NCI-H1105 (cell line): ENCODE results near the gene ADAMTS20.
A peak's percentile ranks its signal among the peaks of the same experiment; 100 is the strongest.
"Not testable (repeated sequence)": the region's sequence is repeated elsewhere in the genome, so short reads cannot be mapped to it uniquely, and the experiment has no call there.

Experiments
- DNase-seq: peaks from one replicate; lab custom pipeline; 2025; lab: John Stamatoyannopoulos, UW

Gene ADAMTS20, protein sequence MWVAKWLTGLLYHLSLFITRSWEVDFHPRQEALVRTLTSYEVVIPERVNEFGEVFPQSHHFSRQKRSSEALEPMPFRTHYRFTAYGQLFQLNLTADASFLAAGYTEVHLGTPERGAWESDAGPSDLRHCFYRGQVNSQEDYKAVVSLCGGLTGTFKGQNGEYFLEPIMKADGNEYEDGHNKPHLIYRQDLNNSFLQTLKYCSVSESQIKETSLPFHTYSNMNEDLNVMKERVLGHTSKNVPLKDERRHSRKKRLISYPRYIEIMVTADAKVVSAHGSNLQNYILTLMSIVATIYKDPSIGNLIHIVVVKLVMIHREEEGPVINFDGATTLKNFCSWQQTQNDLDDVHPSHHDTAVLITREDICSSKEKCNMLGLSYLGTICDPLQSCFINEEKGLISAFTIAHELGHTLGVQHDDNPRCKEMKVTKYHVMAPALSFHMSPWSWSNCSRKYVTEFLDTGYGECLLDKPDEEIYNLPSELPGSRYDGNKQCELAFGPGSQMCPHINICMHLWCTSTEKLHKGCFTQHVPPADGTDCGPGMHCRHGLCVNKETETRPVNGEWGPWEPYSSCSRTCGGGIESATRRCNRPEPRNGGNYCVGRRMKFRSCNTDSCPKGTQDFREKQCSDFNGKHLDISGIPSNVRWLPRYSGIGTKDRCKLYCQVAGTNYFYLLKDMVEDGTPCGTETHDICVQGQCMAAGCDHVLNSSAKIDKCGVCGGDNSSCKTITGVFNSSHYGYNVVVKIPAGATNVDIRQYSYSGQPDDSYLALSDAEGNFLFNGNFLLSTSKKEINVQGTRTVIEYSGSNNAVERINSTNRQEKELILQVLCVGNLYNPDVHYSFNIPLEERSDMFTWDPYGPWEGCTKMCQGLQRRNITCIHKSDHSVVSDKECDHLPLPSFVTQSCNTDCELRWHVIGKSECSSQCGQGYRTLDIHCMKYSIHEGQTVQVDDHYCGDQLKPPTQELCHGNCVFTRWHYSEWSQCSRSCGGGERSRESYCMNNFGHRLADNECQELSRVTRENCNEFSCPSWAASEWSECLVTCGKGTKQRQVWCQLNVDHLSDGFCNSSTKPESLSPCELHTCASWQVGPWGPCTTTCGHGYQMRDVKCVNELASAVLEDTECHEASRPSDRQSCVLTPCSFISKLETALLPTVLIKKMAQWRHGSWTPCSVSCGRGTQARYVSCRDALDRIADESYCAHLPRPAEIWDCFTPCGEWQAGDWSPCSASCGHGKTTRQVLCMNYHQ (N-terminal part only)

DNA sequence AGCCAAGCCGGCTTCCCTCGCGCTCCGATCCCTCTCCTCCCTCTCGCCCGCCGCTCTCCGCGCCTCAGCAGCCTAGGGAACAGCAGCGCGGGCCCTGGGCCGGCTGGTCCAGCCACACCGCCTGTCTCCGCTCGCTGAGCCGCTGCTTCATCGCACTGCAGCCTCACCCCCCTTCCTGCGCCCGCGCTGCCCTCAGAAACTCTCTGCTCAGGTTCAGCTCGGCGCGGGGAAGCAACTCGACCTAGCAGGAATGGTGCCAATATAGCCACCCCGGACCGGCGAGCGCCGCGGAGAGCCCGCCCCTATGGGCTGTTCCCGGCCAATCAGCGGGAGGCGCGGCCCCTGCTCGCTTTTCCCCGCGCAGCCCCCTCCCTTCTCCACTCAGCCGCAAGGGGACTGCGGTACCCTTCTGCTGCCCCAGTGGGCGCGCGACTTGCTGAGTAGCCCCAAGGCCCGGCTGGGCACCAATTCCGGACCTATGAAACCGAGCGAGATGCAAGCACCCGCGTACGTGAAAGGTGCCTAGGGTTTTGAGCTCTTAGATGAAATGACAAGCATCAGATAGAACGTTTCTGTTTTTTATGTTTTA is at the start of gene ADAMTS20:
Gene ADAMTS20 (minus strand): TSS at position 233 of the 589 bp plus-strand sequence. CDS start 282 bp downstream, outside the sequence.
- DNase-seq = no peak

DNA sequence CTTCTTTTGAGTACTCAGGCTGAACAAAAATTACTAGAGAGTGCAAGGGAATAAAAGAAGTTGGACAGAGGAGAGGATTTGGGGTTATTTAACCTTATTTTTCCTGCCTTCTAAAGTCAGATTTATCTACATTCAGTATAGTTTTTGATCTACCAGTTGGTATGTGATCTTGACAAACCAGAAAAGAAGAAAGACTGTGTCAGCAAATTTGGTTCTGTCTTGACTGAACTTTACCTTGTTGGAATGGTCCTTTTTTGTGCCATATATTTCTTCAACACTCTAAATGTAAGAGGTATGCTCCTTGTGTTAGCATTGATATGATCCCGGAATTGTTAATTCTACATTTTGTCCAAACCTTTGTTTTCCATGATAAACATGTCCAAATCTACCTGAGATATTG is 47.7 kb upstream of the ADAMTS20 start:
- DNase-seq = no peak

DNA sequence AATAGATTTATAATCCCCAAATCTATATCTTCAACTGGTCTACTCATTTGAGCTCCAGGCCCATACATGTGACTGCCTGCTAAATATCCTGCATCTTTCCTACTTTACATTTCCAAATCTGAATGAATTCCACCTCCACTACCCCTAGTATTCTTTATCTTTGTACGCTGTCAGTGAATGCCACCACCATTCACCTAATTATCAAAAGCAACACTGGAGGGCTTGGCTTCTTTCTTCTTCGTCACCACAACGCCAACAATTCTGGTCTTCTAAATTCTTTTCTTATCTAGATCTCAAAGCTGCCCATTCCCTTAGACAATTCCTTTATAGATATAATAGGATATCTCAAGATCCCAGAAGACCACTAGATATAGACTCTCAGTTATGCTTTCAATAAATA is 47.1 kb upstream of the ADAMTS20 start:
- no peak for DNase-seq

DNA sequence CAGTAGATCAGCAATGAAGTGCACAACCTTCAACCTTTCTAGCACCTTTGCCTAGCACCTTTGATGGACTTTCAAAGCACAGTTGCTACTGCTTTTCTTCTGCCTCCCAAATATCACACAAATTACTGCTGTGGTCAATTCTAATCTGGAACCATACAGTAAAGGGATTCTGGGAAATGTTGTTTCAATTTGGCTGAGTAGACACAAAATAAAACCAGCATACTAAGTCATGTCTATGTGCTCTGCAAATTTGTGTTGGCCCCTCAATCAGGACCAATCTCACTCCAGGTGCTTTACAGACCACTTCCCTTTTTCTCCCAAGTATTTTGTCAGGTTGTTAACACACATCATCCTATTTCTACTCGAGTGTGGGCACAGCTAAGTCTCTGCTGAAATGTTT is 38.3 kb upstream of the ADAMTS20 start:
- DNase-seq = no peak

DNA sequence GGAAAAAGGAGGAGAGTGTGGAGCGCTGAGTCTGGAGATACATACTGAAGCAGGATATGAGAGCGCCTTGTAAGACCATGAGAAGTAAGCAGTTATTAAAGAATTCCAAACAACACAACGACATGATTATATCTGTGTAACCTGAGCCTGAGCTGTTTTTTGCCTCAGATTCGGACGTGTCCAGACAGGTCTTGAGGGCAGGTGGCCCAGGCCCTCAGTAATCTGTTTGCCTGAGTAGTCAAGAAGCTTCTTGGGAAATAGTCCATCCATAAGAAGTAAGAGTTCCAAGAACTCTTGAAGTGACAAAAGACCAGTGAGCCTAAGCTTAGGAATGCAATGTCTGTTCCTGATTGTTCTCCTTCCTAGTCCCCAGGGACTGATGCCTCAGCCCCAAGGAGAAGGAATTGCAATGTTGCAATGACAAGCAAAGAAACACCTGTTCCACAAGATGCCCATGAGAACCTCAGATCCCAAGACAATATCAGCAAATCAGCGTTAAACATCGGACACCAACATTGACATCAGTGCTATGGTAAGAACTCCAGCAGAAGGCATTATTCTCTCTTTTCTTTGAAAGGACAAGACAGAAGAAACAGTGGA is 34.7 kb upstream of the ADAMTS20 start:
- peak; percentile 39 for DNase-seq

DNA sequence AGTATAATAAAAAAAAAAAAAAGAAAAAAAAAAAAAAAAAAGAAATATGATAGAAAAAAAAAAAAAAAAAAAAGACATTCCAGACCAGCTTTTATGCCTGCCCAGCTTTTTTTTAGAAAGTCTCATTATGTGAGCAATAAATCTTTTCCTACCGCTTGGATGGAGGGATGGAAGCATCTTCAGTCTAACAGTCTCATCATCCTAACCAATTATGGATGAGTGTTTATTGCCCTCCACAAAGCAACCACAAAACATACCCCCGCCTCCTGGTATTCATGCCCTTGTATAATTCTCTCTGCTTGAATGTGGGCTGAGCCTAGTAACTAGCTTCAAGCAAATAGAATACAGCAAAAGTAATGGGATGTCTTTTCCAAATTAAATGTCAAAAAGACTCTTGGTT is 33.7 kb upstream of the ADAMTS20 start:
- DNase-seq = no peak

DNA sequence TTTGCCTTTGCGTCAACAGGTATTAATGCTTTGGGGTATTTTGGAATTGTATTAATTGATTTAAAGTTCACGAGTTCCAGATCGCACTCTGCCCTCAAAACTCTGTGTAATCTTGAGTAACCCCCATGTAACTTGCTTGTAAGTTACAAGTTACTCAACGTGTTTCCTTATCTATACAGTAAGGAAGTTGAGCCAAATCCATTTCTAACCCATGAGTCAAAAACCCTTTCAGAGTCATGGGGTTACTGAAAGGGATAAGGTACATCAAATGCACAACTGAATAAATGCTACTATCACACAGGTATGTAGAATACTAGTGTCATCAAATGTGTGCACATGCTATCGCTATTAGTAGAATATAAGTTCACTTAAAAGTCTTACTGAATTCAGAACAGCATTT is 28.6 kb upstream of the ADAMTS20 start:
- DNase-seq = no peak

DNA sequence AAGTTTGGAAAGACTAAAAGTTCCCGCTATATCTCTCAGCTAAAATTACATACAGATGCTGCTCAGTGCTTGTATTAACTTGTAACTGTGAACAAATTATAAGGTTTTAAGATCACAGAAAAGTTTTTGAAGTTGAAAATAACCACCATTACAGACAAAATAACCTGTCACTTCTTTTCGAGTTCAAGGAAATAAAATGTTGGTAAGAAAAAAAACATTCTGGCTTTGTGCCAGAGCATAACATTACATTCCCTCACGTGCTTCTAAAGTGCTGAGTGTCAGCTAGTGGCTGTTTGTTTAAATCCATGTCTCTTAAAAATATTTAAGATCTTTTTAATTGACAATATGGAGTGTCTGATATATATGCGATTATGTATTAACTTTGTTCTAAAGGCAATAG is 27.2 kb upstream of the ADAMTS20 start:
- DNase-seq = no peak

DNA sequence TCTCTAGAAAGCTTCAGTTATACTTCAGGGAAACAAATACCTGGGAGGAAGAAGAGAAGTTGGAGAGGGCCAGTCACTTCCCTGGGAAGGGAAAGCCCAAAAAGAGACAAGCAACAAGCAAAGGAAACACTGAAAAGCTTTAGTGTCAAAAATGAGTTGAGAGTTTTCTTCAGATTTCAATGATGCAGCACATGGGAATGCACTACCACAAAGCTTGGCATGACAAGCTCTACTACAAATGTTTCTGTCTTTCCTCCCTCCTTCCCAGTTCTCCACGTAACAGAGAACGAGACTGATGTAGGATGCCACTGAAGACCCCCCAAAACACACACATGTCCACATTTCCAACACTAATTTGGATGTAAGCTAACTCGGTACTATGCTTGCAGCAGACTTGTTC is 26.8 kb upstream of the ADAMTS20 start:
- no peak for DNase-seq

DNA sequence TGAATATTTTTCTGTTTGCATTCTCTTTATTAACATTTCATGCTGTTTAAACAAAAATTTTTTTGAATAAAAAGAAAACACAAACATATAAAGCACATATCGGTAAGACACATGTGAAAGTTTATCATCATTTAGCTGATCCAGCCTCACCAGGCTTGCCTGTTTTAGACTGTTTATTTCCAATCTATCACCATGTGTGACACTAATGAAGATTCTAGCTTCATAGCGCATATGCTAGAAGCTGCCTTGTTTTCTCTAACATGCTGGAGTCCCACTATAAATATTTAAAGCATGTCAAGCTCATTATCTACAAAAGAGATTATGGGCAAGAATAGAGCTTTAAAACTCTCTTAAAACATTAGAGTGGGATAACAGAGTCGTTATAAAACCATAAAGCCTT is 25.4 kb upstream of the ADAMTS20 start:
- DNase-seq = no peak

DNA sequence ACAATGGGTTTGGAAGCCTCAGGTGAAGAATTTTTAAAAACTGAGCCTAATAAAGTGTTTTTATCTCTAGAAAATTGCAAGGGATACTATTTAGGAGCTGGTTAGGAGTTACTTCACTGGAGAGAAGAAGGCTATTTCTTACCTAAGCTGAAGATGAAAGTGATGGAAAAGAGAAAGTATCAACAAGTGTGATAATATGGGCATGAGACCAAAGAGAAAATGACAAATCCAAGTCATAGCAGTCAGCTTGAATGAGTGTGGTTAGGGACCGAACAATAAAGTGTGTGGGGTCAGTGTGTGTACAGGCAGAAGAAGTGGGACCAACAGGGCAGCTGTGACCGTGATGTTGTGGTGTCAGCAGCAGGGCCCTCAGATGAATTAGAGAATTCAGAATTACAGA is 24.2 kb upstream of the ADAMTS20 start:
- DNase-seq = no peak

DNA sequence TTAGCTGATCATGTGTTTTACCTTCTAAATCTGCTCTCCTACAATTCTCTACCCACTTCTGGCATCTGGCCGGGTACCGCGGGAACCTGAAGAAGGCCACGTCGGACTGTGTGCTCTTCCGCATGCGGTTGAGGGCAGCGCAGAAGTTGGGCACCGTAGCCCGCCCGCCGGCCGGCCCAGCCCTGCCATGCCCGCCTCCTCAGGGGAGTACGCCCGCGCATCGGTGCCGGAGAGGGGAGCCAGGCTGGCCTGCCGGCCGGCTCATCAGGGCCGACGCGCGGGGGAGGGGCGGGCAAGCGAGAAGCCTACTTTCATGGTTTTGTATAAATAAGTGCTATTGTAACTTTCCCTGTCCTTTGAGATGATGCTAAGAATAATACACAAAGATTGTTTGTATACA is 19.9 kb upstream of the ADAMTS20 start:
- DNase-seq = no peak

DNA sequence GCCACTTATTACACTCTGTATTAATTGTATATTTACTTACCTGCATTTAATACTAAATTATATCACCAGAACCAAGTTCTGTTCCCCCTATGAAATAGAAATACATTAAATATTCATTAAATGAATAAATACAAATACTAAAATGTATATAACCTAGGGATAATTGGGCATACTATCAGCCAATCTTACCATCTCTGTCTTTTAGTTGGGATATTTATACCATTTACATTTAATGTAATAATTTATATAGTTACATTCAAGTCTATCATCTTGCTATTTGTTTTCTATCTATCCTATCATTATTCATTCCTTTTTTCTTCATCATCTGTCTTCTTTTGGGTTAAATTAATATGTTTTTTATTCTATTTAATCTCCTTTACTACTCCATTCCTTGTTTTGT is 4.1 kb upstream of the ADAMTS20 start:
- DNase-seq = no peak

DNA sequence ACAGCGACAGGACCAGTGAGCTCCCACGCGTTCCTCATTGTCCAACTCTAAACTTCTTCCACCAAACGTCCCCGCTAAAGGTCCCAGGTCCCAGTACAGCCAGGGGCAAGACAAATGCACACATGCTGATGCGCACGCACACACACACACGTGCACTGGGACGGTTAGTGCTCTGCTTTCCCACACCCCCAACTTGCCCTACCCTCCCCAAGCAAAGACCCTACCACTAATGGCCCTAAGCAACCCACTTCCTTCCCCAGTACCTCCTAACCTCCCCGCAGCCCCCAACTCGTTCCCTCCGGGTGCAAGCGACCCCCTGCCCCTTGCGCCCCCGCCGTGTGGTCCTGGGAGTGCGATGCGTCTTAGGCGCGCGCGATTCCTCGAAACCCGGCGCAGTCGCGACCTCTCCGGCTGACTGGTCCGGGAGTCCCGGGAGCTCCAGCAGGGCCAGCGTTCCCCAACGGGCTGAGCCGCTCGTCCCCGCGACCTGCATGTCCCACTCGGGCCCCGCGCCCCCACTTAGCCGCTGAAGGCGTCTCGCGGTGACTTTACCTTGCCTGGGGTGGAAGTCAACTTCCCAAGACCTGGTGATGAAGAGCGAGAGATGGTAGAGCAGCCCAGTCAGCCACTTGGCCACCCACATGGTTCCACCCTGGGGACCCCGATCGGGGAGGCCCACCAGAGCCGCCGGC is 578 bp downstream of the ADAMTS20 start:
- no peak for DNase-seq

DNA sequence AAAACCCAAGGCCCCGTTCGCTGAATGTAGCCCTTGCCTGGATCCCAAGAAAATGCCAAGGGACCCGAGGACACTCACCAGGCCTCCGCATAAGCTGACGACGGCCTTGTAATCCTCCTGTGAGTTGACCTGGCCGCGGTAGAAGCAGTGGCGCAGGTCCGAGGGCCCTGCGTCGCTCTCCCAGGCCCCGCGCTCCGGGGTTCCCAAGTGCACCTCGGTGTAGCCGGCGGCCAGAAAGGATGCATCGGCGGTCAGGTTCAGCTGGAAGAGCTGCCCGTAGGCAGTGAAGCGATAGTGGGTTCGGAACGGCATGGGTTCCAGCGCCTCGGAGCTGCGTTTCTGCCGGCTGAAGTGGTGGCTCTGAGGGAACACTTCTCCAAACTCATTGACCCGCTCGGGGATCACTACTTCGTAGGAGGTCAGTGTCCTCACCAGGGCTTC is 1.2 kb downstream of the ADAMTS20 start:
- no peak for DNase-seq

DNA sequence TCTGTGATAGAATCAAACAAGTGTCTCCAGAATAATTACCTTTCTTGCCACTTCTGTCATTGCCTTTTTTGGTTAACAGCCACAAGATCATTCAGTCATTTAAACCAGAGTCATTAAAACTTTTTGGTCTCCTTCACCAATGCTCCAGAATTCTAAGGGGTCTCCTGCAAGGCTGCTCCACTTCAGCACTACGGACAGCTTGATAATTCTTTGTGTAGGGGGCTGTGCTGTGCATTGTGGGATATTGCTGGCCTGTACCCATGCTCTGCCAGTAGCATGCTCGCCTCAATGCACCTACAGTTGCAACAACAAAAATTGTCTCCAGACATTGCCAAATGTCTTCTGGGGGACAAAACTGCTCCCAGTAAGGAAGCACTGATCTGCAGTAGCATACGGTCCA is 7.3 kb downstream of the ADAMTS20 start:
- no peak for DNase-seq

DNA sequence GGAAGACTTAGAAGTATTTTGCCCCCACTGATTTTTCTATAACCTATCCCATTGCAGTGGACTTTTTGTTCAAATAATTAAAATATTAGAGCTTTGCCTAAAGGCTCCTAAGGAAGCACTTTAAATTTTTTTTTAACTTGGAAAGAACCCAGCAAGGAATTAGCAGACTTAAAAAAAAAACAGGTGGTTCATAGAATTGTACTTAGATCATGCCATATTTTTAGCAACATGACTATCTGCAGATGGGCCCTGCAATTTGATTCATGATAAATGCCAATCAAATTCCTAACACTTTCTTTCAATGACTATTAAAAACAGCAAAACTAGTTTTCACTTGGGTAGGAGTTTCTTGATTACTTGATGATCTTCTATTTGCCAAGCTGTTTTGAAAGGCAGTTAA is 11.5 kb downstream of the ADAMTS20 start:
- DNase-seq = no peak

DNA sequence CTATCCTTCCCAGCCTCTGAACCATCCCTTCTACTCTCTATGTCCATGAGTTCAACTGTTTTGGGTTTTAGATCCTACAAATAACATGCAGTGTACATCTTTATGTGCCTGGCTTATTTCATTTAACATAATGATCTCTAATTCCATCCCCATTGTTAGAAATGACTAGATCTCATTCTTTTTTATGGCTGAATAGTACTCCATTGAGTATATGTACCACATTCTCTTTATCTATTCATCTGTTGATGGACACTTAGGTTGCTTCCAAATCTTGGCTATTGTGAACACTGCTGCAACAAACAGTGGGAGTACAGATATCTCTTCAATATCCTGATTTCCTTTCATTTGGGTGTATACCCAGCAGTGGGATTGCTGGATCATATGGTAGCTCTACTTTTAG is 14.3 kb downstream of the ADAMTS20 start:
- DNase-seq = not testable (repeated sequence)

DNA sequence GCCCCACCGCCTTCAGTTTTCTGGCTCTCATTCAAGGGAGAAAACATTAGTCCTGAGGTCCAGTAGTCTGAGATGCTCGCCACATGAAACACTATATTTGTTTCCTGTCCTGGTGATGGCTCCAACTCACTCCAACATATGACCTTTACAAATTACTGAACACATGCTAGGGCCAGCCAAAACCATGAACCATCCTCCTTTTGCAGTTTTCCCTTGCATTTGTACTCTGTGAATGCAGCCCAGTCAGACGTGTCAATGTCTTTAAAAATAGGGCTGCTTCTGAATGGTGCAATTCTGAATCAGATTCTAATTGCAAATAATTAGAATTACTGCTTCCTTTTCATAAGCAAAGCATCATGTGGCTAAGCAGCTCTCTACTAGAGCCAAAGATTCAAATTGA is 36.0 kb downstream of the ADAMTS20 start:
- no peak for DNase-seq

DNA sequence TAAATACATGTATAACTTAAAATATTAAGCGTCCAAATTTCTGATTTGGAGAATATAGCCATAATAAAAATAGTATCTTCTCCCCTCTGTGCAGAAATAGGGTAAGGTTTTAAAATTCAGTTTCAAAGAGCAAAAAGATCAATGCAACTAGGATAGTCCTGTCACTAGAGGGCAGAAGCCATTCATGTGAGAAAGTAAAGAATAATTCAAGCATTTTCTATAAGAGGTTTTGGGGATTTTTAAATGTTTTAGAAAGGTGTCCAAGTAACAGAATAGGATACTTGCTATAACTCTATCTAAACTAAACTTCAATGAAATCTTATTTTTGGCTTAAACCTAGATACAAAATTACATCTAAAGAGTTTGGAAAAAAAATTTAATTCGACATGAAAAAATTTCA is 50.3 kb downstream of the ADAMTS20 start:
- DNase-seq = peak; percentile 6

DNA sequence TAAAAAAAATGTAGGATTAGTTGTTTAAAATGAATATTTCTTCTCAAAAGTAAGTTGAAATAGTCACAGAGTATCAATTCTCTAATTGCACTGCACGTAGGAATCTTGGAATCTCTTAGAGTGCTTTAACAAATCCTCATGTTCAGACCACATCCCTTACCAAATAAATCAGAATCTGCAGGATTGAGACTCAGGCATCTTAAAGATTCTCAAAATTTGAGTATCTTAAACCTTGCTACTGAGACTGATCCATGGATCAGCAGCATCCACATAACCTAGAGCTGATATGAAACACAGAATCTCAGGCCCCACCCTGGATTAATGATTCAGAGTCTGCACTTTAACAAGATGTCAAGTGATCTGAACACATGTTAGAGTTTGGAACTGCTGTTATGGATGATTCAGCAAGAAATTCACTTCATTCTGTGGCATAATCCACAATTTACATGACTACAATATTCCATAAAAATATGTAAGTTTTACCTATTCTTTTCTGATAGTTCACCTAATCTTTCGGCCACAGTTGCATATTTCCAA is 58.7 kb downstream of the ADAMTS20 start:
- DNase-seq = no peak
